K562 (cell line): ENCODE measurements around the gene TRIM40. TPM values are rescaled to one million over a fixed set of nuclear protein-coding genes. Genes with fewer than 3 reads are reported as not detected.

Experiments
- ATAC-seq: fragments of 200-7000 bp; cut with Tn5 transposase; 3 replicates; pipeline ENCODE4 v1.9.1; 2020; ENCODE audit warnings: moderate library complexity
- BruUV-seq: library from RNA; stranded (reverse); fragments of 400-500 nt; replicated peaks from 2 replicates; lab custom pipeline; 2021; lab: Mats Ljungman, UMichigan
- CTCF ChIA-PET: fragments of 300-600 bp; formaldehyde crosslinking; extraction: SDS; loops from one replicate; lab custom pipeline; 2021; ENCODE audit warnings: low intra/inter-chr PET ratio; lab: Yijun Ruan, JAX
- POLR2A ChIA-PET: fragments of 300-600, 350-650 bp; sonication (Branson Sonifier 250); formaldehyde crosslinking; extraction: SDS; loops from one replicate; lab custom pipeline; 2021; ENCODE audit warnings: antibody characterized with exemption, inconsistent platforms; lab: Yijun Ruan, JAX
- DNase-seq, 4 experiments: peaks; one replicate each; pipeline versions ENCODE4 v3.0.0 to v3.0.0-alpha.2; 2011 to 2018; ENCODE audit warnings: low spot score in 3 of 4, mixed read lengths in 3 of 4; ENCODE audit errors: extremely low read depth in 1 of 4
- FAIRE-seq: peaks from 2 replicates; lab custom pipeline; 2011; peaks lifted over from hg19 to GRCh38; lab: Jason Lieb, UNC
- H2AFZ ChIP-seq: 2 replicates; pipeline ENCODE4 v1.6.0; 2011; ENCODE audit warnings: low read depth, low read length, control low read depth, inconsistent platforms
- H3K27ac ChIP-seq: fragments of 200-600 bp; 3 replicates; pipeline ENCODE4 v1.8.0; 2011; ENCODE audit warnings: low read depth, mild to moderate bottlenecking, control low read depth, inconsistent platforms, low read length, moderate library complexity, mixed read lengths; ENCODE audit errors: extremely low read depth
- H3K27me3 ChIP-seq, 2 experiments: fragments of 300-600 bp in 1 of 2; 2 replicates in 1 of 2; 3 replicates in 1 of 2; pipeline versions ENCODE4 v1.6.0 to v1.8.0; 2011; ENCODE audit warnings: inconsistent platforms in 2 of 2, low read length in 2 of 2, mild to moderate bottlenecking in 1 of 2, mixed read lengths in 1 of 2, moderate library complexity in 1 of 2; ENCODE audit not compliant: control insufficient read depth in 2 of 2, insufficient read depth in 2 of 2
- H3K36me3 ChIP-seq: fragments of 300-600 bp; 3 replicates; pipeline ENCODE4 v1.8.0; 2011; ENCODE audit warnings: mild to moderate bottlenecking, low read length, inconsistent platforms; ENCODE audit not compliant: control insufficient read depth, insufficient read depth
- H3K4me1 ChIP-seq, 2 experiments: fragments of 200-600 bp in 1 of 2; replicated peaks in 1 of 2; 2 replicates in 1 of 2; 3 replicates in 1 of 2; pipeline versions ENCODE4 v1.5.1 to v1.8.0; 2011; ENCODE audit warnings: inconsistent platforms in 2 of 2, low read length in 2 of 2, mild to moderate bottlenecking in 1 of 2, mixed read lengths in 1 of 2, moderate library complexity in 1 of 2; ENCODE audit not compliant: control insufficient read depth in 2 of 2, insufficient read depth in 2 of 2
- H3K4me2 ChIP-seq: 2 replicates; pipeline ENCODE4 v1.6.1; 2011; ENCODE audit warnings: low read length, control low read depth, inconsistent platforms, mixed read lengths; ENCODE audit not compliant: insufficient read depth
- H3K4me3 ChIP-seq: fragments of 200-600 bp; sonication (generic), shearing (Covaris generic); 2 replicates; pipeline ENCODE4 v1.5.1; 2016; ENCODE audit warnings: control low read depth, inconsistent platforms
- H3K79me2 ChIP-seq: fragments of 200-600 bp; 3 replicates; pipeline ENCODE4 v1.8.0; 2011; ENCODE audit warnings: low read length, inconsistent platforms; ENCODE audit not compliant: control insufficient read depth, insufficient read depth
- H3K9ac ChIP-seq, 2 experiments: 2 replicates each; pipeline versions ENCODE4 v1.6.0 to v1.6.1; 2011; ENCODE audit warnings: low read depth in 2 of 2, low read length in 2 of 2, control low read depth in 1 of 2, inconsistent platforms in 1 of 2, mild to moderate bottlenecking in 1 of 2, mixed read lengths in 1 of 2; ENCODE audit not compliant: insufficient read depth in 1 of 2
- H3K9me1 ChIP-seq: one replicate; pipeline ENCODE4 v1.6.0; 2011; ENCODE audit warnings: inconsistent platforms, mild to moderate bottlenecking, low read length, moderate library complexity; ENCODE audit not compliant: control insufficient read depth, insufficient read depth
- H3K9me3 ChIP-seq: replicated peaks from 2 replicates; pipeline ENCODE4 v1.5.1; 2011; ENCODE audit warnings: low read depth, low read length, inconsistent platforms; ENCODE audit not compliant: control insufficient read depth, insufficient read depth
- H4K20me1 ChIP-seq: replicated peaks from 2 replicates; pipeline ENCODE4 v1.6.1; 2011; ENCODE audit warnings: low read length, inconsistent platforms, mixed read lengths; ENCODE audit not compliant: control insufficient read depth, insufficient read depth
- C11orf30 ChIP-seq: fragments of 450-650 bp; IDR thresholded peaks from 2 replicates; pipeline ENCODE4 v1.6.1; 2016; ENCODE audit warnings: low read depth, mild to moderate bottlenecking
- CEBPB ChIP-seq: fragments of 450-650 bp; IDR thresholded peaks from 2 replicates; pipeline ENCODE4 v1.6.1; 2016; ENCODE audit warnings: missing genetic modification characterization, missing compliant biosample characterization
- CEBPG ChIP-seq, 3 experiments: fragments of 200-800 bp in 1 of 3; sonication (Bioruptor generic) in 1 of 3; sonication (generic) in 1 of 3; formaldehyde crosslinking in 1 of 3; IDR thresholded peaks in 2 of 3; conservative IDR thresholded peaks in 1 of 3; 2 replicates each; pipeline versions ENCODE4 v1.6.1 to v1.8.0; 2016 to 2022; ENCODE audit warnings: missing compliant biosample characterization in 2 of 3, missing genetic modification characterization in 2 of 3, mild to moderate bottlenecking in 1 of 3, missing genetic modification reagents in 1 of 3
- DACH1 ChIP-seq: fragments of 450-650 bp; IDR thresholded peaks from 2 replicates; pipeline ENCODE4 v1.6.1; 2018; ENCODE audit not compliant: partially characterized antibody
- E2F6 ChIP-seq, 2 experiments: IDR thresholded peaks; 2 replicates each; pipeline ENCODE4 v1.6.1; 2011; ENCODE audit warnings: borderline replicate concordance in 1 of 2, control low read depth in 1 of 2, low read depth in 1 of 2, low read length in 1 of 2, mild to moderate bottlenecking in 1 of 2, mixed read lengths in 1 of 2, moderate library complexity in 1 of 2; ENCODE audit not compliant: insufficient read depth in 1 of 2, insufficient read length in 1 of 2, poor library complexity in 1 of 2, severe bottlenecking in 1 of 2; ENCODE audit errors: extremely low read depth in 1 of 2
- SAFB ChIP-seq: fragments of 200-400 bp; formaldehyde crosslinking; IDR thresholded peaks from 2 replicates; pipeline ENCODE4 v1.6.1; 2017; ENCODE audit warnings: low read depth, low read length, borderline replicate concordance
- ZFX ChIP-seq: sonication (generic); formaldehyde crosslinking; IDR thresholded peaks from 2 replicates; pipeline ENCODE4 v1.8.0; 2022; ENCODE audit warnings: mild to moderate bottlenecking, missing genetic modification reagents, moderate library complexity
- WGBS: fragments of 100-300 bp; shearing (Covaris generic); methylation state at CpG from one replicate; pipeline ENCODE4 v1.1.6; 2016; ENCODE audit warnings: low coverage, mixed read lengths; ENCODE audit not compliant: insufficient coverage; ENCODE audit errors: missing lambda C conversion rate; 5-methylcytosine and 5-hydroxymethylcytosine counted together
- in situ Hi-C: fragments of 300-500 bp; cut with MboI; formaldehyde crosslinking; loops from 4 replicates; pipeline ENCODE4 v1.15.0; 2018; ENCODE audit warnings: inconsistent platforms, mixed read lengths
- intact Hi-C: fragments of 100-400 bp; cut with micrococcal nuclease; formaldehyde crosslinking; loops from 2 replicates; pipeline ENCODE4 v1.14.2; 2022
- polyA plus RNA-seq, 8 experiments: library from polyadenylated mRNA; depleted of rRNA in 4 of 8; stranded (reverse) in 5 of 8; unstranded in 3 of 8; fragments of >200 nt; fragmentation: Nextera tagmentation in 2 of 8; fragmentation: Illumina TruSeq in 1 of 8; extraction: Ambion mirVana in 2 of 8; extraction: Trizol in 1 of 8; gene quantifications; 2 replicates each; pipeline versions ENCODE4 v1.2.1 to v1.2.3, GENCODE V29; 2011 to 2014; ENCODE audit warnings: inconsistent platforms in 1 of 8, missing spikeins in 1 of 8
- total RNA-seq, 7 experiments: library from RNA; depleted of rRNA in 6 of 7; stranded (reverse); fragments of >200 nt in 6 of 7; fragmentation: Illumina TruSeq in 2 of 7; extraction: Trizol in 2 of 7; gene quantifications; 2 replicates each; pipeline versions ENCODE4 v1.2.1 to v1.2.3, GENCODE V29; 2011 to 2021; ENCODE audit warnings: low replicate concordance in 1 of 7
- TF ChIP-seq, protein P1 (sequence below): sonication (generic); formaldehyde crosslinking; IDR thresholded peaks from 2 replicates; pipeline ENCODE4 v1.8.0; 2022; ENCODE audit warnings: mild to moderate bottlenecking, missing genetic modification reagents
- TF ChIP-seq, protein P2 (sequence below): sonication (generic); formaldehyde crosslinking; IDR thresholded peaks from 2 replicates; pipeline ENCODE4 v1.5.0; 2020; ENCODE audit warnings: missing genetic modification reagents

The TRIM40 gene
- total and polyA plus RNA-seq, 9 of the 15 experiments (the other 6 are each of a cell fraction or from before 2014, with no cell fraction given) = 0.04 to 0.08 TPM; not detected in 7

- DNase-seq (no peak), ATAC-seq (peak; percentile 5), FAIRE-seq (no peak)
- Histone ChIP-seq H3K9me1 (no peaks in the 10 kb centered on the region), H2AFZ (peak overlapping the region; percentile 98), H3K9me3 (no peaks in the 10 kb centered on the region), H3K36me3 (no peaks in the 10 kb centered on the region), H4K20me1 (no peaks in the 10 kb centered on the region), H3K27ac (no peak overlapping the region), H3K4me3 (peak overlapping the region; percentile 35), H3K27me3 (peaks cover 13 to 26% of the 10 kb centered on the region in 2 experiments; a peak in 4 of 5 replicates), H3K9ac (peak overlapping the region; percentile 22 to 84; a peak in 3 of 4 replicates), H3K4me1 (peaks cover 32 to 41% of the 10 kb centered on the region in 2 experiments), H3K79me2 (no peaks in the 10 kb centered on the region), H3K4me2 (peak overlapping the region; percentile 86)
- CTCF ChIA-PET = interaction anchor here (0.7 to 4.2 kb wide), 5 partner anchors 28 to 294 kb away, joined by 3 to 66 read pairs (median 6); no protein-coding TSS in a partner anchor
- intact Hi-C loops = loop anchor here (2.0 to 10.0 kb wide), 3 partner anchors 36 to 295 kb away; partner anchors contain the start of gene PPP1R11
- TF ChIP-seq, protein P1, sequence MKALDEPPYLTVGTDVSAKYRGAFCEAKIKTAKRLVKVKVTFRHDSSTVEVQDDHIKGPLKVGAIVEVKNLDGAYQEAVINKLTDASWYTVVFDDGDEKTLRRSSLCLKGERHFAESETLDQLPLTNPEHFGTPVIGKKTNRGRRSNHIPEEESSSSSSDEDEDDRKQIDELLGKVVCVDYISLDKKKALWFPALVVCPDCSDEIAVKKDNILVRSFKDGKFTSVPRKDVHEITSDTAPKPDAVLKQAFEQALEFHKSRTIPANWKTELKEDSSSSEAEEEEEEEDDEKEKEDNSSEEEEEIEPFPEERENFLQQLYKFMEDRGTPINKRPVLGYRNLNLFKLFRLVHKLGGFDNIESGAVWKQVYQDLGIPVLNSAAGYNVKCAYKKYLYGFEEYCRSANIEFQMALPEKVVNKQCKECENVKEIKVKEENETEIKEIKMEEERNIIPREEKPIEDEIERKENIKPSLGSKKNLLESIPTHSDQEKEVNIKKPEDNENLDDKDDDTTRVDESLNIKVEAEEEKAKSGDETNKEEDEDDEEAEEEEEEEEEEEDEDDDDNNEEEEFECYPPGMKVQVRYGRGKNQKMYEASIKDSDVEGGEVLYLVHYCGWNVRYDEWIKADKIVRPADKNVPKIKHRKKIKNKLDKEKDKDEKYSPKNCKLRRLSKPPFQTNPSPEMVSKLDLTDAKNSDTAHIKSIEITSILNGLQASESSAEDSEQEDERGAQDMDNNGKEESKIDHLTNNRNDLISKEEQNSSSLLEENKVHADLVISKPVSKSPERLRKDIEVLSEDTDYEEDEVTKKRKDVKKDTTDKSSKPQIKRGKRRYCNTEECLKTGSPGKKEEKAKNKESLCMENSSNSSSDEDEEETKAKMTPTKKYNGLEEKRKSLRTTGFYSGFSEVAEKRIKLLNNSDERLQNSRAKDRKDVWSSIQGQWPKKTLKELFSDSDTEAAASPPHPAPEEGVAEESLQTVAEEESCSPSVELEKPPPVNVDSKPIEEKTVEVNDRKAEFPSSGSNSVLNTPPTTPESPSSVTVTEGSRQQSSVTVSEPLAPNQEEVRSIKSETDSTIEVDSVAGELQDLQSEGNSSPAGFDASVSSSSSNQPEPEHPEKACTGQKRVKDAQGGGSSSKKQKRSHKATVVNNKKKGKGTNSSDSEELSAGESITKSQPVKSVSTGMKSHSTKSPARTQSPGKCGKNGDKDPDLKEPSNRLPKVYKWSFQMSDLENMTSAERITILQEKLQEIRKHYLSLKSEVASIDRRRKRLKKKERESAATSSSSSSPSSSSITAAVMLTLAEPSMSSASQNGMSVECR (CRISPR knock-in tag) = 0 out of 2 replicates have a peak, but pooled peaks have one; percentile 12
- TF ChIP-seq SAFB = no peak
- no peak for TF ChIP-seq C11orf30
- 0 out of 2 replicates have a peak, but pooled peaks have one; percentile 21 for TF ChIP-seq CEBPG (CRISPR knock-in tag; IDR thresholded peaks at IDR 0.05)
- peak in 1 of 2 experiments; percentile 39; a peak in 2 of 4 replicates for TF ChIP-seq CEBPG (tag; conservative IDR thresholded peaks at IDR 0.05 in 1 of 2, IDR thresholded peaks at IDR 0.05 in 1 of 2)
- TF ChIP-seq, protein P2, sequence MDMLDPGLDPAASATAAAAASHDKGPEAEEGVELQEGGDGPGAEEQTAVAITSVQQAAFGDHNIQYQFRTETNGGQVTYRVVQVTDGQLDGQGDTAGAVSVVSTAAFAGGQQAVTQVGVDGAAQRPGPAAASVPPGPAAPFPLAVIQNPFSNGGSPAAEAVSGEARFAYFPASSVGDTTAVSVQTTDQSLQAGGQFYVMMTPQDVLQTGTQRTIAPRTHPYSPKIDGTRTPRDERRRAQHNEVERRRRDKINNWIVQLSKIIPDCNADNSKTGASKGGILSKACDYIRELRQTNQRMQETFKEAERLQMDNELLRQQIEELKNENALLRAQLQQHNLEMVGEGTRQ (CRISPR knock-in tag) = 0 out of 2 replicates have a peak, but pooled peaks have one; percentile 5
- TF ChIP-seq ZFX = 0 out of 2 replicates have a peak, but pooled peaks have one; percentile 9
- TF ChIP-seq CEBPB (tag) = peak; percentile 62
- TF ChIP-seq E2F6 (IDR thresholded peaks at IDR 0.05; ENCODE audit: borderline replicate concordance in 1 of 2, extremely low read depth in 1 of 2, insufficient read depth in 1 of 2, insufficient read length in 1 of 2, low read depth in 1 of 2, low read length in 1 of 2, poor library complexity in 1 of 2, severe bottlenecking in 1 of 2) = no peak
- TF ChIP-seq DACH1 = no peak
- in situ Hi-C loops = no loop called here
- 32% methylated on average over 15 of the region's 15 CpGs for WGBS
- no TSS peak for BruUV-seq
- POLR2A ChIA-PET = interaction anchor here (0.7 to 1.3 kb wide), 5 partner anchors 9 to 467 kb away, joined by 3 to 5 read pairs (median 3); no protein-coding TSS in a partner anchor
These were observed 33.4 kb upstream of the TRIM40 start for GRCh38 chr6:30102414-30102969.
